Measurements from ENCODE around the gene UBE2U. TPM values are rescaled to one million over a fixed set of nuclear protein-coding genes. Genes with fewer than 3 reads are reported as not detected.
A peak's percentile ranks its signal among the peaks of the same experiment; 100 is the strongest.

The UBE2U gene
- total RNA-seq, 4 donors from 2014 or later = not detected

- ATAC-seq (ENCODE audit: low FRiP score) (no peak), DNase-seq (ENCODE audit: low spot score) (no peak)
- TF ChIP-seq CTCF (IDR thresholded peaks at IDR 0.05) = no peak
Observed at GRCh38 chr1:64166629-64167028, 36.8 kb upstream of the UBE2U start.

- ATAC-seq (ENCODE audit: low FRiP score) = no peak
- no peak for TF ChIP-seq CTCF (IDR thresholded peaks at IDR 0.05)
- DNase-seq (ENCODE audit: low spot score) = no peak
Observed at GRCh38 chr1:64167176-64167575, 36.2 kb upstream of the UBE2U start.

- no peak for ATAC-seq (ENCODE audit: low FRiP score)
- no peak for DNase-seq (ENCODE audit: low spot score)
- TF ChIP-seq CTCF (IDR thresholded peaks at IDR 0.05) = no peak
Observed at GRCh38 chr1:64171246-64171645, 32.2 kb upstream of the UBE2U start.

GRCh38 chr1:64171797-64172281, 31.6 kb upstream of the UBE2U start:
- ATAC-seq (ENCODE audit: low FRiP score) (peak; percentile 83), DNase-seq (ENCODE audit: low spot score) (no peak)
- TF ChIP-seq CTCF (IDR thresholded peaks at IDR 0.05) = no peak

- DNase-seq (ENCODE audit: low spot score) = no peak
- no peak for ATAC-seq (ENCODE audit: low FRiP score)
- TF ChIP-seq CTCF (IDR thresholded peaks at IDR 0.05) = no peak
Observed at GRCh38 chr1:64172458-64172983, 30.9 kb upstream of the UBE2U start.

GRCh38 chr1:64173336-64173940, 30.0 kb upstream of the UBE2U start:
- TF ChIP-seq CTCF (IDR thresholded peaks at IDR 0.05) = no peak
- no peak for DNase-seq (ENCODE audit: low spot score)
- no peak for ATAC-seq (ENCODE audit: low FRiP score)

- no peak for TF ChIP-seq CTCF (IDR thresholded peaks at IDR 0.05)
- ATAC-seq (ENCODE audit: low FRiP score) = no peak
- no peak for DNase-seq (ENCODE audit: low spot score)
Observed at GRCh38 chr1:64175639-64176038, 27.8 kb upstream of the UBE2U start.
